GM12872 (cell line): ENCODE measurements around the gene C9orf85.

Experiments
- CTCF ChIP-seq: IDR thresholded peaks from 3 replicates; pipeline ENCODE4 v1.5.1; 2011; ENCODE audit warnings: low read depth, mild to moderate bottlenecking, low read length, moderate library complexity; ENCODE audit not compliant: insufficient read depth

C9orf85 gene

GRCh38 chr9:71987471-71988371 is 76.3 kb downstream of the C9orf85 start:
- no peak for TF ChIP-seq CTCF

DNA sequence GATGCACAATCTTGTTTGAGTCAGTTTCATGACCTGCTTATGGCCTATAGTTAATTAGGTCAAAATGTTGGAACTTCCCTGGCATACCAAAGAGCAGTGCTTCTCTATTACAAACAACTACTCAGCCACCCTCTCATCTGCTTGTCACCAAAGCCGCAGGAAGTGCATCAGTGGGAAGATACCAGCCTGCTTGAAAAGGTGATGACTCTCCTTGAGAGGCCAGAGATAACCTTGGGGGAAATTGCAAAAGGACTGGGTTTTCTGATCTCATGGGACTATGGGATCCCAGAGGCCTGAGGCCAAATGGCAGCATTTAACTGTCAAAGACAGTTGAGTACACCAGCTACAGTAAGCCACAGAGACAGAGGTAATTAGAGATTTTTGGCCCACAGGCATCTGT is 79.0 kb downstream of the C9orf85 start:
- no peak for TF ChIP-seq CTCF

GRCh38 chr9:72005451-72005850 is 94.0 kb downstream of the C9orf85 start:
- TF ChIP-seq CTCF: no peak

GRCh38 chr9:72006501-72006900 is 95.1 kb downstream of the C9orf85 start:
- no peak for TF ChIP-seq CTCF

DNA sequence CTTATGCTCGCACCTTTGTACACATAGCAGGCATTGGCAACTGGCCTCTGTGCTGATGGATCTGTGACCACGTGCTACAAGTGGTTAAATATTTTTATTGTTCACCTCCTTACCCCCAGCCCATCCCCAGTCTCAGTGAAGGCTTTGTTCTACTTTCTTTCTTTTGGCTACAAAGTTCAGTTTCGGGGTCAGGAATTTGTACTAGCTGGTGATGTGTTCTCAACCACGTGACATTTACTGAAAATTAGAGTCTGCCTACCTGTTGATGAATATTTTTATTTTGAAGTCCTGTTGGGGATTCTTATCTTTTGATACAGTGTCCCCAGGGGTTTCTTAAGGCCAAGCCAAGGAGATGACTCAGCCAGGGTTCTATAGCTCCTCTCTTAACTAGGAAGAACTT is 101.2 kb downstream of the C9orf85 start:
- no peak for TF ChIP-seq CTCF

- no peak for TF ChIP-seq CTCF
Observed at GRCh38 chr9:72013292-72013760, 101.9 kb downstream of the C9orf85 start.

- no peak for TF ChIP-seq CTCF
Observed at GRCh38 chr9:72022841-72023240, 111.4 kb downstream of the C9orf85 start.
